Measurements from ENCODE around the gene ZEB1. TPM values are rescaled to one million over a fixed set of nuclear protein-coding genes. Genes with fewer than 3 reads are reported as not detected.
"Not testable (repeated sequence)": the region's sequence is repeated elsewhere in the genome, so short reads cannot be mapped to it uniquely, and the experiment has no call there.

Gene ZEB1
- total and polyA plus RNA-seq, 2 of the 13 experiments (the other 11 are each of a cell fraction or from before 2014, with no cell fraction given): 9.6 to 18.0 TPM

GRCh38 chr10:31361475-31361874, 42.5 kb downstream of the ZEB1 start:
- H3K4me2 ChIP-seq (ENCODE audit: low read depth, low read length); POLR2A ChIA-PET; H3K27me3 ChIP-seq (ENCODE audit: control insufficient read depth in 1 of 2, insufficient read depth in 2 of 2, low read length in 2 of 2); H3K4me3 ChIP-seq (replicated peaks in 1 of 3; ENCODE audit: insufficient read depth in 1 of 3, low read depth in 2 of 3, low read length in 3 of 3); in situ Hi-C loops (cut with HindIII; ENCODE audit: extremely low pct_ligation_motif_present, low pct_unique_long_range_greater_than_20kb); FAIRE-seq; ATAC-seq; DNase-seq (ENCODE audit: low spot score); H3K27ac ChIP-seq (ENCODE audit: extremely low read length, insufficient read depth, low read length); CTCF ChIA-PET (ENCODE audit: low intra/inter-chr PET ratio, low total read pairs); H2AFZ ChIP-seq (ENCODE audit: low read length); intact Hi-C loops (cut with micrococcal nuclease; ENCODE audit: unreplicated experiment); H3K36me3 ChIP-seq (replicated peaks in 1 of 2; ENCODE audit: control insufficient read depth in 1 of 2, insufficient read depth in 2 of 2, low read length in 2 of 2); H3K9me3 ChIP-seq (ENCODE audit: low read length); H3K9ac ChIP-seq (ENCODE audit: insufficient read depth, low read depth, low read length); BruUV-seq (replicated peaks): not testable (repeated sequence)
- H3K4me1 ChIP-seq (ENCODE audit: insufficient read depth, low read length): peaks cover 16% of the 10 kb centered on the region
- H4K20me1 ChIP-seq (ENCODE audit: insufficient read depth, low read length): peaks cover 13% of the 10 kb centered on the region
- WGBS (ENCODE audit: low lambda C conversion rate): 98% methylated on average over 12 of the region's 15 CpGs
- peaks cover 21% of the 10 kb centered on the region for H3K79me2 ChIP-seq (ENCODE audit: insufficient read depth, low read length)

DNA sequence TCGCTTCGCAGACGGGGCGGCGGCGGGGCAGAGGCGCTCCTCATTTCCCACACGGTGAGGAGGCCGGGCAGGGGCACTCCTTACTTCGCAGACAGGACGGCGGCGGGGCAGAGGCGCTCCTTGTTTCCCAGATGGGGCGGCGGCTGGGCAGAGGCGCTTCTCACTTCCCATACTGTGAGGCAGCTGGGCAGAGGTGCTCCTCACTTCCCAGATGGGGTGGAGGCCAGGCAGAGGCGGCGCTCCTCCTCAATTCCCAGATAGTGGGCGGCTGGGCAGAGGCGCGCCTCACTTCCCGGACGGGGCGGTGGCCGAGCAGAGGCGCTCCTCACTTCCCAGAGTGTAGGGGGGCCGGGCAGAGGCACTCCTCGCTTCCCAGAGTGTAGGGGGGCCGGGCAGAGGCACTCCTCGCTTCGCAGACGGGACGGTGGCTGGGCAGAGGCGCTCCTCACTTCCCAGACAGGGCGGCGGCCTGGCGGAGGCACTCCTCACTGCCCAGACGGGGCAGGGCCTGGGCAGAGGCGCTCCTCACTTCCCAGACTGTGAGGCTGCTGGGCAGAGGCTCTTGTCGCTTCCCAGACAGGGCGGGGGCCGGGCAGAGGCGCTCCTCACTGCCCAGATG, 43.1 kb downstream of the ZEB1 start:
- peaks cover 15% of the 10 kb centered on the region for H4K20me1 ChIP-seq (ENCODE audit: insufficient read depth, low read length)
- no peak overlapping the region for H3K4me2 ChIP-seq (ENCODE audit: low read depth, low read length)
- POLR2A ChIA-PET: no interaction called here

More for the DNA sequence above, 43.1 kb downstream of the ZEB1 start:
- peaks cover 22% of the 10 kb centered on the region for H3K79me2 ChIP-seq (ENCODE audit: insufficient read depth, low read length)
- TF ChIP-seq SALL2 (CRISPR knock-in tag; IDR thresholded peaks at IDR 0.05): no peak
- TF ChIP-seq ZEB1 (IDR thresholded peaks at IDR 0.05; ENCODE audit: insufficient replicate concordance, low read depth): no peak
- TF ChIP-seq LRRFIP1 (CRISPR knock-in tag; conservative IDR thresholded peaks at IDR 0.05): no peak
- TF ChIP-seq ZNF589 (CRISPR knock-in tag; conservative IDR thresholded peaks at IDR 0.05): no peak
- no peak for TF ChIP-seq ZNF24 (IDR thresholded peaks at IDR 0.05)
- TF ChIP-seq IRF1 (CRISPR knock-in tag; IDR thresholded peaks at IDR 0.05; ENCODE audit: low read depth): no peak
- no peak for TF ChIP-seq FOXA1 (IDR thresholded peaks at IDR 0.05)
- TF ChIP-seq FOXA1 (CRISPR knock-in tag; IDR thresholded peaks at IDR 0.05): no peak
- TF ChIP-seq SOX13 (IDR thresholded peaks at IDR 0.05): no peak
- no peak for TF ChIP-seq SOX13 (CRISPR knock-in tag; conservative IDR thresholded peaks at IDR 0.05 in 1 of 2, IDR thresholded peaks at IDR 0.05 in 1 of 2)
- TF ChIP-seq BCLAF1 (IDR thresholded peaks at IDR 0.05): no peak
- no peak for TF ChIP-seq ZNF564 (CRISPR knock-in tag; IDR thresholded peaks at IDR 0.05)
- no peak overlapping the region for H3K4me3 ChIP-seq (replicated peaks in 1 of 3; ENCODE audit: insufficient read depth in 1 of 3, low read depth in 2 of 3, low read length in 3 of 3)
- no peak overlapping the region for H3K27ac ChIP-seq (ENCODE audit: extremely low read length, insufficient read depth, low read length)
- DNase-seq (ENCODE audit: low spot score): no peak
- H2AFZ ChIP-seq (ENCODE audit: low read length): no peak overlapping the region
- intact Hi-C loops (cut with micrococcal nuclease; ENCODE audit: unreplicated experiment): no loop called here
- no peak for FAIRE-seq
- no TSS peak for BruUV-seq (replicated peaks)
- in situ Hi-C loops (cut with HindIII; ENCODE audit: extremely low pct_ligation_motif_present, low pct_unique_long_range_greater_than_20kb): no loop called here
- CTCF ChIA-PET (ENCODE audit: low intra/inter-chr PET ratio, low total read pairs): no interaction called here
- WGBS (ENCODE audit: low lambda C conversion rate): 94% methylated on average over 33 of the region's 44 CpGs
- no peaks in the 10 kb centered on the region; a peak in 1 of 5 replicates for H3K36me3 ChIP-seq (replicated peaks in 1 of 2; ENCODE audit: control insufficient read depth in 1 of 2, insufficient read depth in 2 of 2, low read length in 2 of 2)
- no peak for ATAC-seq
- no peaks in the 10 kb centered on the region for H3K9me3 ChIP-seq (ENCODE audit: low read length)
- peaks cover 16% of the 10 kb centered on the region for H3K4me1 ChIP-seq (ENCODE audit: insufficient read depth, low read length)
- H3K9ac ChIP-seq (ENCODE audit: insufficient read depth, low read depth, low read length): no peak overlapping the region
- no peaks in the 10 kb centered on the region for H3K27me3 ChIP-seq (ENCODE audit: control insufficient read depth in 1 of 2, insufficient read depth in 2 of 2, low read length in 2 of 2)
